SK-N-SH (cell line): Measurements from ENCODE around the gene PPM1L. TPM values are rescaled to one million over a fixed set of nuclear protein-coding genes. Genes with fewer than 3 reads are reported as not detected.

Experiments
- CTCF ChIA-PET: fragments of 300-600, 350-600 bp; formaldehyde crosslinking; extraction: SDS; loops from one replicate; lab custom pipeline; 2021; lab: Yijun Ruan, JAX
- POLR2A ChIA-PET: fragments of 350-600 bp; sonication (Branson Sonifier 250); formaldehyde crosslinking; extraction: SDS; loops from one replicate; lab custom pipeline; 2020; ENCODE audit warnings: antibody characterized with exemption, inconsistent platforms; lab: Yijun Ruan, JAX
- DNase-seq: peaks from one replicate; pipeline ENCODE4 v3.0.0; 2012
- H2AFZ ChIP-seq: fragments of 200-600 bp; sonication (generic); 2 replicates; pipeline ENCODE4 v1.8.1; 2016; ENCODE audit warnings: antibody characterized with exemption, mild to moderate bottlenecking, low read depth
- H3F3A ChIP-seq: fragments of 200-600 bp; sonication (generic); replicated peaks from 2 replicates; pipeline ENCODE3; 2016; ENCODE audit warnings: antibody characterized with exemption, mild to moderate bottlenecking; ENCODE audit not compliant: insufficient read depth
- H3K27ac ChIP-seq, 2 experiments: fragments of 200-500 bp in 1 of 2; fragments of 200-600 bp in 1 of 2; sonication (Bioruptor generic) in 1 of 2; sonication (generic), shearing (Covaris generic) in 1 of 2; 2 replicates each; pipeline versions ENCODE4 v1.5.1 to v1.6.1; 2014 to 2016; ENCODE audit warnings: low read depth in 2 of 2, inconsistent platforms in 1 of 2, low read length in 1 of 2, mild to moderate bottlenecking in 1 of 2, mixed read lengths in 1 of 2
- H3K27me3 ChIP-seq: fragments of 200-600 bp; sonication (generic), shearing (Covaris generic); 2 replicates; pipeline ENCODE4 v1.6.1; 2016; ENCODE audit warnings: mixed run types; ENCODE audit not compliant: insufficient read depth
- H3K36me3 ChIP-seq, 2 experiments: fragments of 200-500 bp in 1 of 2; fragments of 200-600 bp in 1 of 2; sonication (Bioruptor generic) in 1 of 2; sonication (generic) in 1 of 2; replicated peaks in 1 of 2; 2 replicates each; pipeline versions ENCODE3 to v1.5.1; 2014 to 2016; ENCODE audit warnings: low read length in 1 of 2, mild to moderate bottlenecking in 1 of 2; ENCODE audit not compliant: insufficient read depth in 2 of 2, control insufficient read depth in 1 of 2
- H3K4me1 ChIP-seq, 2 experiments: fragments of 200-500 bp in 1 of 2; fragments of 200-600 bp in 1 of 2; sonication (Bioruptor generic) in 1 of 2; sonication (generic), shearing (Covaris generic) in 1 of 2; 2 replicates each; pipeline versions ENCODE4 v1.5.1 to v1.6.1; 2014 to 2016; ENCODE audit warnings: low read depth in 1 of 2, low read length in 1 of 2, mixed run types in 1 of 2; ENCODE audit not compliant: insufficient read depth in 2 of 2, control insufficient read depth in 1 of 2
- H3K4me2 ChIP-seq: fragments of 200-600 bp; sonication (generic), shearing (Covaris generic); 2 replicates; pipeline ENCODE4 v1.6.1; 2017; ENCODE audit warnings: mixed run types
- H3K4me3 ChIP-seq, 2 experiments: fragments of 200-500 bp in 1 of 2; fragments of 200-600 bp in 1 of 2; sonication (Bioruptor generic) in 1 of 2; sonication (generic), shearing (Covaris generic) in 1 of 2; 2 replicates each; pipeline versions ENCODE4 v1.5.1 to v1.8.1; 2014 to 2016; ENCODE audit warnings: low read depth in 2 of 2, inconsistent platforms in 1 of 2, low read length in 1 of 2, mild to moderate bottlenecking in 1 of 2, mixed read lengths in 1 of 2, moderate library complexity in 1 of 2
- H3K79me2 ChIP-seq: fragments of 200-600 bp; sonication (generic); 2 replicates; pipeline ENCODE4 v1.8.1; 2017; ENCODE audit warnings: mild to moderate bottlenecking; ENCODE audit not compliant: insufficient read depth
- H3K9ac ChIP-seq: fragments of 200-600 bp; sonication (generic); 2 replicates; pipeline ENCODE4 v1.6.1; 2017; ENCODE audit warnings: mixed run types
- H3K9me2 ChIP-seq: fragments of 200-600 bp; sonication (generic); 2 replicates; pipeline ENCODE4 v1.6.1; 2017; ENCODE audit warnings: mixed run types
- H3K9me3 ChIP-seq: fragments of 200-600 bp; sonication (generic); 2 replicates; pipeline ENCODE4 v1.6.1; 2017; ENCODE audit warnings: mixed run types, mild to moderate bottlenecking, moderate library complexity
- H4K20me1 ChIP-seq: fragments of 200-600 bp; sonication (generic); 2 replicates; pipeline ENCODE4 v1.6.1; 2017; ENCODE audit warnings: mild to moderate bottlenecking, mixed run types; ENCODE audit not compliant: insufficient read depth
- ELF1 ChIP-seq: IDR thresholded peaks from 2 replicates; pipeline ENCODE4 v1.4.0; 2012
- EZH2phosphoT487 ChIP-seq: fragments of 200-600 bp; sonication (generic); IDR thresholded peaks from 2 replicates; pipeline ENCODE4 v1.6.1; 2017; ENCODE audit warnings: low read depth, mixed run types, mild to moderate bottlenecking, antibody characterized with exemption, moderate library complexity, borderline replicate concordance
- FOXJ3 ChIP-seq: sonication (generic); formaldehyde crosslinking; IDR thresholded peaks from 2 replicates; pipeline ENCODE4 v1.5.1; 2020; ENCODE audit warnings: mild to moderate bottlenecking, missing genetic modification reagents
- FOXM1 ChIP-seq: IDR thresholded peaks from 2 replicates; pipeline ENCODE4 v1.4.0; 2012; ENCODE audit warnings: low read depth, mild to moderate bottlenecking
- GATA2 ChIP-seq: sonication (generic); formaldehyde crosslinking; IDR thresholded peaks from 2 replicates; pipeline ENCODE4 v1.5.0; 2020; ENCODE audit warnings: mild to moderate bottlenecking, missing genetic modification reagents
- JUND ChIP-seq: IDR thresholded peaks from 2 replicates; pipeline ENCODE4 v1.4.0; 2012
- NRF1 ChIP-seq: IDR thresholded peaks from 2 replicates; pipeline ENCODE4 v1.6.1; 2012; ENCODE audit warnings: low read depth, mild to moderate bottlenecking, low read length
- PBX3 ChIP-seq: IDR thresholded peaks from 2 replicates; pipeline ENCODE4; 2012
- REST ChIP-seq: IDR thresholded peaks from 2 replicates; pipeline ENCODE4 v1.6.1; 2012; ENCODE audit warnings: mild to moderate bottlenecking, low read depth, low read length, moderate library complexity
- SIN3A ChIP-seq: IDR thresholded peaks from 2 replicates; pipeline ENCODE4 v1.6.1; 2012; ENCODE audit warnings: low read depth, mild to moderate bottlenecking, low read length, moderate library complexity, borderline replicate concordance
- SMC3 ChIP-seq: IDR thresholded peaks from 2 replicates; pipeline ENCODE4 v1.6.1; 2012; ENCODE audit warnings: low read depth, low read length, improper control_type of control experiment
- WGBS: methylation state at CpG from one replicate; pipeline ENCODE4 v1.1.6; 2017; ENCODE audit warnings: low lambda C conversion rate; 5-methylcytosine and 5-hydroxymethylcytosine counted together
- polyA plus RNA-seq, 3 experiments: library from polyadenylated mRNA; depleted of rRNA; stranded (reverse); fragments of >200 nt; gene quantifications; 2 replicates each; pipeline ENCODE4 v1.2.3, GENCODE V29; 2012
- TF ChIP-seq, protein P1 (sequence below): fragments of 150-350 bp; IDR thresholded peaks from 2 replicates; pipeline ENCODE4 v1.6.1; 2017; ENCODE audit warnings: antibody characterized with exemption, low read length, low read depth, borderline replicate concordance

PPM1L gene
- polyA plus RNA-seq, 1 of the 3 experiments (the other 2 are of a cell fraction): 0.16 TPM

GRCh38 chr3:160931474-160931873, 175.4 kb downstream of the PPM1L start:
- TF ChIP-seq REST: no peak
- no peak for TF ChIP-seq ELF1
- TF ChIP-seq FOXJ3 (CRISPR knock-in tag): no peak
- TF ChIP-seq SIN3A: no peak
- TF ChIP-seq EZH2phosphoT487: no peak
- TF ChIP-seq SMC3: no peak
- no peak for TF ChIP-seq PBX3
- TF ChIP-seq GATA2 (CRISPR knock-in tag): no peak
- no peak for TF ChIP-seq JUND
- TF ChIP-seq, all 33 proteins: peak for 0
- no peak overlapping the region for H3K9ac ChIP-seq
- no peaks in the 10 kb centered on the region for H3K27me3 ChIP-seq
- H3K4me1 ChIP-seq: peaks cover 0 to 9% of the 10 kb centered on the region in 2 experiments; a peak in 2 of 4 replicates
- peak; percentile 32 for DNase-seq
- H3K27ac ChIP-seq: no peak overlapping the region
- no peaks in the 10 kb centered on the region for H3F3A ChIP-seq
- H2AFZ ChIP-seq: no peak overlapping the region
- H3K36me3 ChIP-seq: no peaks in the 10 kb centered on the region
- no peaks in the 10 kb centered on the region for H3K9me3 ChIP-seq
- POLR2A ChIA-PET: no interaction called here
- H3K79me2 ChIP-seq: no peaks in the 10 kb centered on the region
- H3K4me3 ChIP-seq: no peak overlapping the region
- CTCF ChIA-PET: interaction anchor here (1.5 to 7.4 kb wide), 3 partner anchors 11 to 223 kb away, joined by 9 to 46 read pairs (median 33); no protein-coding TSS in a partner anchor
- no peaks in the 10 kb centered on the region for H4K20me1 ChIP-seq
- peak overlapping the region; percentile 17; the same call in 1 of the 2 replicates for H3K4me2 ChIP-seq
- no peaks in the 10 kb centered on the region for H3K9me2 ChIP-seq

- no peak overlapping the region for H3K27ac ChIP-seq
- H3K4me3 ChIP-seq: no peak overlapping the region
- no peaks in the 10 kb centered on the region for H3K27me3 ChIP-seq
- no peaks in the 10 kb centered on the region for H3K9me3 ChIP-seq
- H3K4me2 ChIP-seq: no peak overlapping the region
- DNase-seq: no peak
- WGBS: 44% methylated on average over 6 of the region's 6 CpGs
- H3K79me2 ChIP-seq: no peaks in the 10 kb centered on the region
- no peaks in the 10 kb centered on the region for H3K9me2 ChIP-seq
- ChIA-PET POLR2A (no interaction called here), CTCF (interaction anchor here (1.5 to 7.4 kb wide), 3 partner anchors 13 to 249 kb away, joined by 3 to 46 read pairs (median 5); no protein-coding TSS in a partner anchor)
- TF ChIP-seq FOXM1 (no peak), REST (no peak), EZH2phosphoT487 (no peak), NRF1 (no peak)
- TF ChIP-seq, protein P1, sequence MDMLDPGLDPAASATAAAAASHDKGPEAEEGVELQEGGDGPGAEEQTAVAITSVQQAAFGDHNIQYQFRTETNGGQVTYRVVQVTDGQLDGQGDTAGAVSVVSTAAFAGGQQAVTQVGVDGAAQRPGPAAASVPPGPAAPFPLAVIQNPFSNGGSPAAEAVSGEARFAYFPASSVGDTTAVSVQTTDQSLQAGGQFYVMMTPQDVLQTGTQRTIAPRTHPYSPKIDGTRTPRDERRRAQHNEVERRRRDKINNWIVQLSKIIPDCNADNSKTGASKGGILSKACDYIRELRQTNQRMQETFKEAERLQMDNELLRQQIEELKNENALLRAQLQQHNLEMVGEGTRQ: no peak
- no peaks in the 10 kb centered on the region for H3F3A ChIP-seq
- no peaks in the 10 kb centered on the region for H3K36me3 ChIP-seq
- H4K20me1 ChIP-seq: no peaks in the 10 kb centered on the region
- H3K4me1 ChIP-seq: peaks cover 0 to 4% of the 10 kb centered on the region in 2 experiments; a peak in 2 of 4 replicates
- no peak overlapping the region for H2AFZ ChIP-seq
- no peak overlapping the region for H3K9ac ChIP-seq
Measured at GRCh38 chr3:160935413-160936095, 179.5 kb downstream of the PPM1L start.
